HepG2 (cell line): ENCODE measurements around the gene PRPF18.

ENCODE experiments used
- CTCF ChIP-seq: sonication (generic); formaldehyde crosslinking; IDR thresholded peaks from 2 replicates; pipeline ENCODE4 v1.5.0; 2020; ENCODE audit warnings: mild to moderate bottlenecking, missing genetic modification reagents, moderate library complexity
- PBX2 ChIP-seq: IDR thresholded peaks from 2 replicates; pipeline ENCODE4 v1.6.1; 2016; ENCODE audit warnings: control low read depth
- POLR2A ChIP-seq, 2 experiments: IDR thresholded peaks; 2 replicates each; pipeline ENCODE4 v1.6.1; 2011; ENCODE audit warnings: low read depth in 2 of 2, low read length in 2 of 2, mild to moderate bottlenecking in 1 of 2, moderate library complexity in 1 of 2; ENCODE audit not compliant: insufficient read depth in 1 of 2
- ZNF558 ChIP-seq: sonication (generic); formaldehyde crosslinking; IDR thresholded peaks from 2 replicates; pipeline ENCODE4 v1.9.0; 2022; ENCODE audit warnings: mild to moderate bottlenecking, missing genetic modification reagents, borderline replicate concordance

- TF ChIP-seq PBX2 (CRISPR knock-in tag) (no peak), ZNF558 (CRISPR knock-in tag) (no peak), CTCF (CRISPR knock-in tag) (no peak), POLR2A (IDR thresholded peaks at IDR 0.05; ENCODE audit: insufficient read depth in 1 of 2, low read depth in 2 of 2, low read length in 2 of 2) (no peak)
Measured at GRCh38 chr10:13661256-13661655, 74.5 kb downstream of the PRPF18 start.
